Measurements from ENCODE around the gene MGMT. TPM values are rescaled to one million over a fixed set of nuclear protein-coding genes. Genes with fewer than 3 reads are reported as not detected.

MGMT gene
- total and polyA plus RNA-seq, 9 of the 15 experiments (the other 6 are each of a cell fraction or from before 2014, with no cell fraction given), result 0.03 to 0.29 (median 0.11) TPM; not detected in 4

- in situ Hi-C loops (cut with MboI) (no loop called here), intact Hi-C loops (cut with micrococcal nuclease) (no loop called here)
- Histone ChIP-seq H3K27me3 (ENCODE audit: control insufficient read depth in 2 of 2, insufficient read depth in 2 of 2, low read length in 2 of 2) (peaks cover 4 to 29% of the 10 kb centered on the region in 2 experiments; a peak in 4 of 5 replicates), H3K9me1 (ENCODE audit: control insufficient read depth, insufficient read depth, low read length) (no peaks in the 10 kb centered on the region), H3K36me3 (ENCODE audit: control insufficient read depth, insufficient read depth, low read length) (no peaks in the 10 kb centered on the region), H3K9ac (ENCODE audit: insufficient read depth in 1 of 2, low read depth in 2 of 2, low read length in 2 of 2) (no peak overlapping the region), H3K79me2 (ENCODE audit: control insufficient read depth, insufficient read depth, low read length) (no peaks in the 10 kb centered on the region), H2AFZ (ENCODE audit: low read depth, low read length) (no peak overlapping the region), H3K27ac (ENCODE audit: extremely low read depth, low read depth, low read length) (no peak overlapping the region), H3K4me3 (no peak overlapping the region), H3K4me2 (ENCODE audit: insufficient read depth, low read length) (no peak overlapping the region), H3K4me1 (replicated peaks in 1 of 2; ENCODE audit: control insufficient read depth in 2 of 2, insufficient read depth in 2 of 2, low read length in 2 of 2) (no peaks in the 10 kb centered on the region), H3K9me3 (replicated peaks; ENCODE audit: control insufficient read depth, insufficient read depth, low read depth, low read length) (no peaks in the 10 kb centered on the region), H4K20me1 (replicated peaks; ENCODE audit: control insufficient read depth, insufficient read depth, low read length) (no peaks in the 10 kb centered on the region)
- 2% methylated on average over 6 of the region's 6 CpGs for WGBS (ENCODE audit: insufficient coverage, low coverage, missing lambda C conversion rate)
- TF ChIP-seq ZNF24 (IDR thresholded peaks at IDR 0.05) (no peak), SMARCE1 (IDR thresholded peaks at IDR 0.05) (no peak), ZC3H8 (IDR thresholded peaks at IDR 0.05) (no peak), ATF3 (IDR thresholded peaks at IDR 0.05) (no peak), ATF3 (CRISPR knock-in tag; conservative IDR thresholded peaks at IDR 0.05) (no peak), ZNF41 (CRISPR knock-in tag; conservative IDR thresholded peaks at IDR 0.05) (no peak), CUX1 (CRISPR knock-in tag; IDR thresholded peaks at IDR 0.05) (no peak), TEAD2 (tag; IDR thresholded peaks at IDR 0.05) (no peak), CBX3 (IDR thresholded peaks at IDR 0.05; ENCODE audit: borderline replicate concordance in 1 of 2, low read length in 2 of 2) (no peak), ZFP1 (CRISPR knock-in tag; IDR thresholded peaks at IDR 0.05) (no peak)
- FAIRE-seq (no peak), DNase-seq (ENCODE audit: extremely low read depth in 1 of 4, low spot score in 3 of 4) (no peak), ATAC-seq (no peak)
- CTCF ChIA-PET (ENCODE audit: low intra/inter-chr PET ratio), result no interaction called here
- POLR2A ChIA-PET, result no interaction called here
- BruUV-seq (replicated peaks), result no TSS peak
Measured at GRCh38 chr10:129793479-129793878, 326.4 kb downstream of the MGMT start.

Data from K562 (cell line).